Skeletal muscle satellite cell (primary cell): ENCODE data around the gene SAXO2.
"Not testable (repeated sequence)": the region's sequence is repeated elsewhere in the genome, so short reads cannot be mapped to it uniquely, and the experiment has no call there.

Source experiments
- H3K27me3 ChIP-seq: 2 replicates; pipeline ENCODE4 v1.7.0; 2013; ENCODE audit warnings: low read length; ENCODE audit not compliant: control insufficient read depth, insufficient read depth
- H3K36me3 ChIP-seq: 2 replicates; pipeline ENCODE4 v1.7.0; 2013; ENCODE audit warnings: mild to moderate bottlenecking, control low read depth, low read length; ENCODE audit not compliant: insufficient read depth
- H3K4me1 ChIP-seq: 2 replicates; pipeline ENCODE4 v1.7.0; 2013; ENCODE audit warnings: low read length; ENCODE audit not compliant: control insufficient read depth, insufficient read depth
- H3K4me2 ChIP-seq: 2 replicates; pipeline ENCODE4 v1.7.0; 2013; ENCODE audit warnings: mild to moderate bottlenecking, low read length
- H3K4me3 ChIP-seq: 2 replicates; pipeline ENCODE4 v1.7.0; 2013; ENCODE audit warnings: low read length
- H3K9ac ChIP-seq: 2 replicates; pipeline ENCODE4 v1.7.0; 2013; ENCODE audit warnings: mild to moderate bottlenecking, low read depth, low read length, moderate library complexity
- H3K9me3 ChIP-seq: replicated peaks from 2 replicates; pipeline ENCODE4 v1.7.0; 2013; ENCODE audit warnings: mild to moderate bottlenecking, control low read depth, low read length

SAXO2 gene

DNA sequence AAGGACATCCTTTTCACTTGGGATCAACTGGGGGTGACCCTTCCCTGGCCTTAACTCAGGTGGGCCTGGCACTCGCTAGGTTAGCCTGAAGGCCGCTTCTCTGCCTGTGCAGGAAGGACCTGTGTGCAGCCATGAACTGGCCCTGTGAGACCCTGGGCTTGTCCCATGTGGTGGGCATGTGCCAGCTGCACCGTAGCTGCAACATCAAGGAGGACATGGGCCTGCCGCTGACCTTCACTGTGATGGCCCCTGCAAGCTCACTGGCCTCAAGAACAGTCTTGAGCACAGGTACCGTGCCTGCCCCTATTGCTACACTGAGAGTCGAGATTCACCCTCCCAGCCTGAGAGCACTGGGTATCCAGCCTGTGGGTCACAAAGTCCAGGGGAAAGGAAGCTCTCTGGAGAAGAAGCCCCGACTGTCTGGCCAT is 43.0 kb downstream of the SAXO2 start:
- H3K4me2 ChIP-seq = no peak overlapping the region
- H3K9me3 ChIP-seq = no peaks in the 10 kb centered on the region
- H3K9ac ChIP-seq = no peak overlapping the region
- H3K4me3 ChIP-seq = no peak overlapping the region
- peaks cover 8% of the 10 kb centered on the region for H3K27me3 ChIP-seq
- peaks cover 5% of the 10 kb centered on the region for H3K4me1 ChIP-seq
- H3K36me3 ChIP-seq = no peaks in the 10 kb centered on the region

DNA sequence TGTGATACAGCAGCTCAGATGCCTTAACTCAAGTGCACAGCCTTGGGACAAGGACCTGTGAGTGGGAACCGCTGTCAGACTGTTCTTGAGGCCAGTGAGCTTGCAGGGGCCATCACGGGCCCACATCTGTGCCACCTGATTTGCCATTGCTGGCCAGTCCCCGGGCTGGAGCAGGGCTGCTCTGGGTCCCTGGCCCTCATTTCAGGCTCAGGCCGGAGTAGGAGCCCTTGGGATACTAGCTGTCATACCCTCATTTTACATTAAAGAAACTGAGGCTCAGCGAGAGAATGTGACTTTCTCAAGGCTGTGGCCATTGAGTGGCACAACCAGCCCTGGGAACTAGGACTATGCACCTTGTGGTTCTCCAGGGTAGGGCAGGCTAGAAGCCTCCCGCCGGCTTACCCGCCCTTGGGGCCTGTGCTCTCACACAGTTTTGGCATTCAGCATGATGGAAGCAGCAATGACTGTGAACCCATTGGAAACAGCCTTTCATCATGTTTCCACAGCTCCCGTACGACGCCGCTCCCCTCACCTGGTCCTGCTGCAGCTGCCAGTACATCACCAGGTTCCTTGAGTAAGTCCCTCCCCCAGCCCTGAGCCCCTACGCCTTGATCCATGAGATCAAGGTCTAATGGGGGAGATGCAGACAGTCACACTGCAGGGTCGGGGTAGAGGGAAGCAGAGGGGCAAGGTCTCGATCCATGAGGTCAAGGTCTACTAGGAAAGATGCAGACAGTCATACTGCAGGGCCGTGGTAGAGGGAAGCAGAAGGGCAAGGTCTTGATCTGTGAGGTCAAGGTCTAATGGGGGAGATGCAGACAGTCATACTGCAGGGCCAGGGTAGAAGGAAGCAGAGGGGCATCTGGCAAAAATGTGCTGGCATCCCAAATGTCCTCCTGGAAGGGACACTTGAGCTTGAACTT is 44.4 kb downstream of the SAXO2 start:
- no peaks in the 10 kb centered on the region for H3K4me1 ChIP-seq
- H3K4me2 ChIP-seq = no peak overlapping the region
- no peaks in the 10 kb centered on the region for H3K36me3 ChIP-seq
- H3K9ac ChIP-seq = no peak overlapping the region
- no peak overlapping the region for H3K4me3 ChIP-seq
- H3K27me3 ChIP-seq = peaks cover 9% of the 10 kb centered on the region
- no peaks in the 10 kb centered on the region for H3K9me3 ChIP-seq

DNA sequence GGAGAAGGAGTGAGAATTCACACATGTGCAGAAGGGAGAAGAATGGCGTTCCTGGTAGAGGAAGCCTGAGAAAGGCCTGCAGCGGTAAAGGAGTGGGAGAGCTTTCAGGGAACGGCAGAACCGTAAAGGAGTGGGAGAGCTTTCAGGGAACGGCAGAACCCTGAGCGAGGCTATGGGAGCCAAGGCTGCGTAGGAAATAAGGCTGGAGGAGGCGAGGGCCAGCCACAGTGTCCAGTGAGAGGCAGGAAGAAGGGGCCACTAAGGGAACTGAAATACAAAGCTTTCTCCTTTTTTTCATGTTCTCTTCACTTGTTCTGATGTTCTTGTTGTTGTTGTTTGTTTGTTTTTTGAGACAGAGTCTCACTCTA is 45.1 kb downstream of the SAXO2 start:
- Histone ChIP-seq H3K4me1 (peaks cover 2% of the 10 kb centered on the region), H3K4me3 (no peak overlapping the region), H3K9ac (no peak overlapping the region), H3K36me3 (no peaks in the 10 kb centered on the region), H3K27me3 (peaks cover 9% of the 10 kb centered on the region), H3K9me3 (no peaks in the 10 kb centered on the region), H3K4me2 (no peak overlapping the region)

DNA sequence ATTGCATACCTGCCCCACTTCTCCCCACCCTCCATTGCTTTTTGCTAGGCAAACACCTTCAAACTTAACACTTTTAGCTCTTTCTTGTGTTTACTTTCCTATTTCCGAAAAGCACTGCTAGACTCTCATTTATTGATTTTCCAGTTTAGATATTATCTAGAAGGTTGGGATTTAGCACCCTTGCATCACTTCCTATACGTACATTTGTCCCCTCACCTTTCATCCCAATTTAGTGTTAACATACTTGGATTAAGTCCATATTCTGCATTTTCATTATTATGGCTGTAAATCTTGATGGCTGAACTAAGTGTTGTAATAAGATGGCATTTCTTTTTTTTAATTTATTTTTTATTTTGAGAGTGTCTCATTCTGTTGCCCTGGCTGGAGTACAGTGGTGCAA is 47.2 kb downstream of the SAXO2 start:
- Histone ChIP-seq H3K36me3 (no peaks in the 10 kb centered on the region), H3K9ac (no peak overlapping the region), H3K9me3 (no peaks in the 10 kb centered on the region), H3K4me3 (no peak overlapping the region), H3K4me1 (peaks cover 3% of the 10 kb centered on the region), H3K27me3 (peaks cover 9% of the 10 kb centered on the region), H3K4me2 (no peak overlapping the region)

DNA sequence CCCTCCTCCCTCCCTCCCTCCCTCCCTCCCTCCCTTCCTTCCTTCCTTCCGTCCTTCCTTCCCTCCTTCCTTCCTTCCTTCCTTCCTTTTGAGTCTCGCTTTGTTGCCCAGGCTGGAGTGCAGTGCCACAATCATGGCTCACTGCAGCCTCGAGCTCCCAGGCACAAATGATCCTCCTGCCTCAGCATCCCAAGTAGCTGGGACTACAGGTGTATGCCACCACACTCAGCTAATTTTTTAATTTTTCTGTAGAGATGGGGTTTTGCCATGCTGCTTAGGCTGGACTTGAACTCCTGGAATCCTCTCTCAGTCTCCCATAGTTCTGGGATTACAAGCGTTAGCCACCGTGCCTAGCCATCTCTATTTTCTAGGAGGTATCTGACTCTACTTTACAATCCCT is 48.7 kb downstream of the SAXO2 start:
- H3K4me1 ChIP-seq, H3K4me3 ChIP-seq, H3K9ac ChIP-seq, H3K36me3 ChIP-seq, H3K9me3 ChIP-seq, H3K4me2 ChIP-seq: not testable (repeated sequence)
- H3K27me3 ChIP-seq = peaks cover 13% of the 10 kb centered on the region

DNA sequence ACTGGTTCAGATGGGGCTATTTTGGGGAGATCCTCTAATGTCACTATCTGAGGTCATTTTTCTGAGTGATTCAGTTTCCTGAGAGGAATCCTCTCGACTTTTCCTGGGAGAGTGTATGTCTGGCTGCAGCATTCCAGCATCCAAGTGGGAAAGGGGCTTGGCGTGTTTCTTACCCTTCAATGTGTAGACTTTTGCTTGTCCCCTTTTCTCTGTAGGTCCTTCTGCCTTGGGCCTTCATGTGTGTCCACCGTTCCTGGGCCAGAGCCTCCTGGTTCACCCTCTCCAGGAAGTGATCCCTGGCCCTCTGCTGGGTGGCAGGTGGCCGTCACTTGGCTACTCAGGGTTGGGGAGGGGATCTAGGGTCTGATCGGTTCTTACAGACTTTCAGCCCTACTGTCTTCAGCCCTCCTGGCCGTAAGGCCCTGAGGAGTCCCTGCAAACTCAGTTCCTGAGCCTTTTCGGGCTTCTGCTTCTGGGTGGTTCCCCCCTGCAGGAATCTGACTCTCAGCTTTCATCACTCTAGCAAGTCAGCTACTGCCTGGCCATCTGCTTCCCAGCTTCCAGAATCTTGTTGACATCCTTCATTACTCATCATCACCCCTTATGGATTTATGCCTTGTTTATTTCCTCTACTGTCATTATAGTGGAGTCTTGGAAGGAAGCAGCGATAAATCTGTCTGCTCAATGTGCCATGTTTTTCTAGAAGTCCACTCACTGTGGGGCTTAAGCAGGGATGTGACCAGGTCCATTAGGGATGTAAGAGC is 50.1 kb downstream of the SAXO2 start:
- Histone ChIP-seq H3K4me2 (no peak overlapping the region), H3K4me3 (no peak overlapping the region), H3K9me3 (no peaks in the 10 kb centered on the region), H3K27me3 (peaks cover 7% of the 10 kb centered on the region), H3K9ac (no peak overlapping the region), H3K4me1 (peaks cover 3% of the 10 kb centered on the region), H3K36me3 (no peaks in the 10 kb centered on the region)

DNA sequence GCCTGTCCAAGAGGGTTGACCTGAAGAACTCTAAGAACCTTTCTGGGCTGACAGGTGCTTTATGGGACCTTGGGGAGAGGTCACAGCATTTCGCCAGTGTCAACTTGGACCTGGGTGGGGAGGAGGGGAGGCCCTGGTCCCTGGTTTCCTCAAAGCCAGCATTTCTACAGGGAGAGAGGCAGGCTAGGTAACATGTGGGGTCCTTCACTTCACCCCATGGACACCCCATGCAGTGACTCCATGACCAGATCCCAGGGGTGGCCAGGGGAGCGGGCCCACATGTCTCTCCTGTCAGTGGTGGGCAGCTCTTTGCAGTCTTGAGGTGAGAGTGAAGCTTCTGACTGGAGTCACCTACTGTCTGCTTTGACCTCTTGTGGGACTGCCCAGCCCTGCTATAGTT is 50.8 kb downstream of the SAXO2 start:
- no peaks in the 10 kb centered on the region for H3K9me3 ChIP-seq
- H3K36me3 ChIP-seq = no peaks in the 10 kb centered on the region
- peaks cover 7% of the 10 kb centered on the region for H3K27me3 ChIP-seq
- H3K4me3 ChIP-seq = no peak overlapping the region
- peaks cover 3% of the 10 kb centered on the region for H3K4me1 ChIP-seq
- no peak overlapping the region for H3K9ac ChIP-seq
- H3K4me2 ChIP-seq = no peak overlapping the region

DNA sequence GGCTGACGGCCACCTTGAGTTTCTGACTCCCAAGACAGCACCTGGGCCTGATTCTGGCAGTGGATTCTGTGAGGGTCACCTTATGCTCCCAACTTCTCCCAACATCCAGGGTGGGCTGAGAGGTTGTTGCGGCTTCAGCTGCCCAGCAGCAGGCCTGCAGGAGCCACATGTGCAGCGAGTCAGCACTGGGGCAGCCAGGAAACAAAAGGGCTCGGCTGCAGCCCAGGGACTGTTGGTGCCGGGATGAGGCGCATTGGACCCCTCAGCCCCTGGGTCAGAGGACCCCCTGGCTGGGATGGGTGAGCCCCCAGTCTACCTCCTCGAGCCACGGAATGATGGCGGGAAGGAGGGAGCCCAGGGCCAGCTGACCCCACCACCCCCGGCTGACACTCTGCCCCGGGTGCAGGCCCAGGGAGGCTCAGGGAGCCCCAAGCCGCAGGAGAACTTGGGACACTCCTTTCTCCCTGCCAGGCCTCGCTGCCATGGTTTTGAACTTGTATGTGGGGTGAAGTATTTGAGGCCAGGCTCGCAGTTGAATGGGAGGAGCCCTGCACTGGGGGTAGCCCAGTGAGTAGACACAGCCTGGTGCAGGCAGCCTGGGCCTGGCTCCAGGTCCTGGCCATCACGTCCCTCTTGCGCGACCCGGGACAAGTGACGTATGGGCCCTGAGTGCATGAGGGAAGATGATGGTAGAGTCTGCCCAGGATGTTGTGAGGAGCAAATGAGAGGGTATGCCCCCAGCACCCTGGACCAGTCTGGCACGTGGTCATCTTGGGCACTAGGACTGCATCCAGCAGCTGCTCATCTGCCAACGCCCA is 51.5 kb downstream of the SAXO2 start:
- H3K36me3 ChIP-seq, H3K27me3 ChIP-seq, H3K4me2 ChIP-seq, H3K9ac ChIP-seq, H3K9me3 ChIP-seq, H3K4me3 ChIP-seq, H3K4me1 ChIP-seq: not testable (repeated sequence)

DNA sequence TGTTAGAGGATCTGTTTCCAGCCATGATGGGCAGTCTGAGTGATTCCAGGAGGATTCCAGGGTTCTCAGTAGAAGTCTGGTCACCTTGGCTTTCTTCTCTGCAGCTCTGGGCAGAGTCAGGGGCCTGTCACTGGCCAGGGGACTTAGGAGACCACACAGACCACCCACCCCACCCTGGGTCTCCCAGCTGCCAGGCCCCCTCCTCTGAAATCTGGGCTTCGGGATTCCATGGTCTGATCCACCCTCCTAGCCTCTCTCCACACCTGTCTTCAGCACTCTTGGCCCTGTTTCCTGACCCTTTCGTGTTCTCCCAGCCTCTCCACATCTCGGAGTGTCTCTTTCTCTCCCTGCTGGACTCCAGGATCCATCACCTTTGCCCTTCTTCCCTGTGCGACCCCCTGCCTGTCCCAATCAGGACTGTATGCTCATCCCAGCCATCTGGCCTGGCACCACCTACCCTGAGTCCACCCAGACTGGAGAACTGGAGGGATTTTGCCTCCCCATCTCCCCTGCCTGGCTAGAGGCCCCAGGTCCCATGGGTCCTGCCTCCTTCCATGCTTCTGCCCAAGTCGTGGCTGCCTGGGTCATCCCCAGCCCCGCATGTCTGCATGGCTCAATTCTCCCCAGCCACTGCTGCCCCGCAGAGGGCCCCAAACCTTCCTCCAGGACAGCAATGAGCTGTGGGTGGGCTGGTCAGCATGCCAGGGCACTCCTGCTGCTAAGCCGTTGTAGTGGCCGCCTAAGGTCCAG is 52.3 kb downstream of the SAXO2 start:
- Histone ChIP-seq H3K9ac (no peak overlapping the region), H3K4me1 (peaks cover 3% of the 10 kb centered on the region), H3K4me2 (no peak overlapping the region), H3K27me3 (peaks cover 7% of the 10 kb centered on the region), H3K9me3 (no peaks in the 10 kb centered on the region), H3K4me3 (no peak overlapping the region), H3K36me3 (no peaks in the 10 kb centered on the region)

DNA sequence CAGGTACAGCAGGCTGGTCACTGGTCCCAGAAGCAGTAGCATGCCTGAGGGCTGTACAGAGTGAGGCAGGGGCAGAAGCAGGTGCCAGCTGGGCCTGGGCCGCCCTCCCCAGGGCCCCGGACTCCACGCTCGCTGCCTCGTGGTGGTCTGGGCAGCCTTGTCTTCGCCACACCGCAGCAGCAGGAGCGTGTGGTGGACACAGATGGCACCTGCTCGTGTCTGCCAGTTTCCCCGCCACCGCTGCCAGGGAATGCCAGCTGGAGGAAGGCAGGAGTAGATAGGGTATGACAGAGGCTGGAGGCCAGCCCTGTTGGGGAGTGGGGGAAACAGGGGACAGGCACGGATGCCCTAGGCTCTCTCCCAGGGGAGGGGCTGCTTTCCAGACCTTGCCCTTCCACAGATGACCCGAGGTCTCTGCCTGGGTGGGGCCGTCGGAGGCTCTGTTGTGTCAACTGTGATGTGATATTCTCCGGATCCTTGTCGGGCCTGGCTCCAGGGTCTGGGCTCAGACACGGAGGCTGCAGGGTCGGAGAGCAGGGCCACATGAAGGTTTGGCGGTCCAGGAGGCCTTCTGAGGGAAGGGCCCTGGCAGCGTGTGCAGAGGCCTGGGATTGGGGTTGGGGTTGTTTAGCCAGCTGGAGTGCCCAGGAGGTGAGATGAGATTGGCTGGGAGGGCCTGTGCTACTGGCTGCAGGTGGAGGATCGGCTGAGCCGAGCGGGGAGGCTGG is 53.1 kb downstream of the SAXO2 start:
- H3K36me3 ChIP-seq = no peaks in the 10 kb centered on the region
- H3K4me2 ChIP-seq = no peak overlapping the region
- H3K4me3 ChIP-seq = no peak overlapping the region
- peaks cover 5% of the 10 kb centered on the region for H3K27me3 ChIP-seq
- H3K9me3 ChIP-seq = no peaks in the 10 kb centered on the region
- peaks cover 3% of the 10 kb centered on the region for H3K4me1 ChIP-seq
- no peak overlapping the region for H3K9ac ChIP-seq
